B cell (primary cell): ENCODE data around the gene HNRNPLL.

Source experiments
- CTCF ChIP-seq: fragments of 200-600 bp; IDR thresholded peaks from one replicate; pipeline ENCODE4 v1.8.0; 2022; ENCODE audit warnings: antibody characterized with exemption, mild to moderate bottlenecking
- EZH2 ChIP-seq: IDR thresholded peaks from 2 replicates; pipeline ENCODE4 v1.6.1; 2012; ENCODE audit warnings: borderline replicate concordance, low read depth, mild to moderate bottlenecking, moderate library complexity, low read length; ENCODE audit not compliant: insufficient read depth, poor library complexity, severe bottlenecking

GRCh38 chr2:38591152-38591551 is 11.6 kb downstream of the HNRNPLL start:
- TF ChIP-seq CTCF (no peak), EZH2 (no peak)
